ENCODE measurements around the gene KIFC3. TPM values are rescaled to one million over a fixed set of nuclear protein-coding genes. Genes with fewer than 3 reads are reported as not detected.

Gene KIFC3
- total and polyA plus RNA-seq, 2 of the 8 experiments (the other 6 are each of a cell fraction or from before 2014, with no cell fraction given), result 2.1 to 7.1 TPM

DNA sequence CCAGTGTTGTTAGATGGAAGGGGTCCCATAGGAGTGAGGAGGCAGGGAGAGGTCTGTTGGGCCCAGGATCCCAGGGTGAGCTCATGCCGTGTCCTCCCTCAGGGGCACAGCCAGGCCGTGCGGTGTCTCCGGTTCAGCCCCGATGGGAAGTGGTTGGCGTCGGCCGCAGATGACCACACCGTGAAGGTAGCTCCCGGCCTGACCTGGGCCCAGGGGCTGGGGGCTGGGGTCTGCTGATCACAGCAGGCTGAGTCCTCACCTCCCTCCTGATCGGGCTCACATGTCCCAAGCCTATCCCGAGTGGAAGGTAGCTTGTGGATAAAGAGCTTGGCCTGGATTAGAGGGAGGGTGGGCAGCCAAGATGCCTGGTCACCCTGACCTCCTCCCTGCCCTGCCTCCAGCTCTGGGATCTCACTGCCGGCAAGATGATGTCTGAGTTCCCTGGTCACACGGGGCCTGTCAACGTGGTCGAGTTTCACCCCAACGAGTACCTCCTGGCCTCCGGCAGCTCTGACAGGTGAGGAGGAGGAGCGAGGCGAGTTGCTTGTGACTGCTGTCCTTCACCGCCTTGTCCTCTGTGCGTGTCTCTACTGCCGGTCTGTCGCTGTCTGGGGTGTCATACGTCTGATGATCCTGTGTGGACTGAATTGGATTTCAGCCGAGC is 50.6 kb downstream of the KIFC3 start (continued):
- TF ChIP-seq CREB1 (IDR thresholded peaks at IDR 0.05) (no peak), SIX5 (IDR thresholded peaks at IDR 0.05; ENCODE audit: low read depth, low read length) (no peak)
